ENCODE data around the gene BLACAT1. TPM values are rescaled to one million over a fixed set of nuclear protein-coding genes. Genes with fewer than 3 reads are reported as not detected.
A peak's percentile ranks its signal among the peaks of the same experiment; 100 is the strongest.
"Not testable (repeated sequence)": the region's sequence is repeated elsewhere in the genome, so short reads cannot be mapped to it uniquely, and the experiment has no call there.

BLACAT1 gene
- total RNA-seq, 1 experiment from 2014 or later: 13.5 TPM

DNA sequence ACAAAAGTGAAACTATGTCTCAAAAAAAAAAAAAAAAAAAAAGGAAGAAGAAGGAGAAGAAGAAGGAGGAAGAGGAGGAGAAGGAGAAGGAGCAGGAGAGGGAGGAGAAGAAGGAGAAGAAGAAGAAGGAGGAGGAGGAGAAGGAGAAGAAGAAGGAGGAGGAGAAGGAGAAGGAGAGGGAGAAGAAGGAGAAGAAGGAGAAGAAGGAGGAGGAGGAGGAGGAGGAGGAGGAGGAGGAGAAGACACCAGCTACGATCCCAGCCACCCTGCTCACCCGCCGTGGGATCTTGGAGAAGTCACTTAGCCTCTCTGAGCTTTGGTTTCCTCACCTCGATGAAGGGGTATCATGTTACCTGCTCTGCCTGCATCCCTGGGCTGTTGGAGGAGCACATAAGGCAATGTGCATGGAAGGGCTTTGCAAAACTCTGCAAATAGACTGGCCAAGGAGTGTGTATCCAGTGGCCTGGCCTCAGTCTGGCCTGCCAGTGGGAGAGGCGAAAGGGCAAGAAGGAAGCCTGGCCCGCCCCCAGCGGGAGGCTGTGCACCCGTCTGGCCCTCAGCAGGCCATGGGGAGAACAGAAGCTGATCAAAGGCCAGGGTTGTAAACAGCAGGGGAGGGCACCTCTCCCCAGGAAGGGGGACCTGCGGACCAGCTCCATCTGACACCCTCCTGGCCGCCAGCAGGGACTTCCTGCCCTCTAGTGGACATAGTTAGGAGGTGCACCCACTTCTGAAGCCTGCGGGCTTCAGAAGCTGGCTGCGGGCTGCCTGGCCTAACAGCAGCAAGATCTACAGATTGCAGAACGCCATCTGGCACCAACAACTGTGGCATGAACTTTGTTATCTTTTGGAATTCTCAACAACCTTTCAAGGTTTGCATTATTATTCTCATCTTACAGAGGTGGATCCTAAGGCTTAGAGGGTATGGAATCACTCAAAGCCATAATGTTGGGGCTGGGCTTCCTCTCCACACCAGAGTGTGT, 29.4 kb upstream of the BLACAT1 start:
- POLR2A ChIA-PET (ENCODE audit: unreplicated experiment): no interaction called here
- Histone ChIP-seq H3K79me2 (ENCODE audit: low read depth) (no peaks in the 10 kb centered on the region), H3K4me1 (replicated peaks; ENCODE audit: insufficient read depth) (no peaks in the 10 kb centered on the region), H3K9me2 (ENCODE audit: insufficient read depth) (no peaks in the 10 kb centered on the region), H3K4me3 (no peak overlapping the region), H3K9me3 (ENCODE audit: insufficient read depth, low read depth) (no peaks in the 10 kb centered on the region), H2AFZ (no peak overlapping the region), H3K4me2 (no peak overlapping the region), H3K27ac (no peak overlapping the region), H4K20me1 (ENCODE audit: insufficient read depth) (no peaks in the 10 kb centered on the region), H3F3A (ENCODE audit: insufficient read depth, low read depth) (no peaks in the 10 kb centered on the region), H3K36me3 (ENCODE audit: low read depth) (no peaks in the 10 kb centered on the region), H3K27me3 (ENCODE audit: insufficient read depth, low read depth) (no peaks in the 10 kb centered on the region)
- CTCF ChIA-PET: interaction anchor here (0.7 to 2.4 kb wide), 20 partner anchors 27 to 1321 kb away, joined by 3 to 24 read pairs (median 5); no protein-coding TSS in a partner anchor
- peak; percentile 73 to 74 for DNase-seq
- intact Hi-C loops (cut with micrococcal nuclease; ENCODE audit: unreplicated experiment): loop anchor here (1.0 kb wide), 4 partner anchors 62 to 212 kb away; no protein-coding TSS in a partner anchor
- no TSS peak for BruUV-seq (replicated peaks)
- TF ChIP-seq EZH2 (IDR thresholded peaks at IDR 0.05; ENCODE audit: low read depth): no peak
- TF ChIP-seq CTCF (conservative IDR thresholded peaks at IDR 0.05): peak; percentile 97

- ChIA-PET POLR2A (ENCODE audit: unreplicated experiment) (no interaction called here), CTCF (interaction anchor here (0.8 kb wide), 1 partner anchor 42 kb away, joined by 3 read pairs; no protein-coding TSS in a partner anchor)
- intact Hi-C loops (cut with micrococcal nuclease; ENCODE audit: unreplicated experiment): no loop called here
- Histone ChIP-seq H3K4me2 (no peak overlapping the region), H3K4me1 (replicated peaks; ENCODE audit: insufficient read depth) (peaks cover 4% of the 10 kb centered on the region), H3K79me2 (ENCODE audit: low read depth) (no peaks in the 10 kb centered on the region), H3K4me3 (no peak overlapping the region), H2AFZ (no peak overlapping the region), H3K36me3 (ENCODE audit: low read depth) (no peaks in the 10 kb centered on the region), H4K20me1 (ENCODE audit: insufficient read depth) (no peaks in the 10 kb centered on the region), H3K27ac (no peak overlapping the region), H3K9me3 (ENCODE audit: insufficient read depth, low read depth) (no peaks in the 10 kb centered on the region), H3F3A (ENCODE audit: insufficient read depth, low read depth) (peaks cover 4% of the 10 kb centered on the region), H3K27me3 (ENCODE audit: insufficient read depth, low read depth) (no peaks in the 10 kb centered on the region), H3K9me2 (ENCODE audit: insufficient read depth) (no peaks in the 10 kb centered on the region)
- DNase-seq: no peak
- BruUV-seq (replicated peaks): no TSS peak
- TF ChIP-seq CTCF (conservative IDR thresholded peaks at IDR 0.05) (no peak), EZH2 (IDR thresholded peaks at IDR 0.05; ENCODE audit: low read depth) (no peak)
These were observed 27.5 kb upstream of the BLACAT1 start for GRCh38 chr1:205483372-205483771.

- intact Hi-C loops (cut with micrococcal nuclease; ENCODE audit: unreplicated experiment); H4K20me1 ChIP-seq (ENCODE audit: insufficient read depth); H3K4me3 ChIP-seq; H3K79me2 ChIP-seq (ENCODE audit: low read depth); H3K36me3 ChIP-seq (ENCODE audit: low read depth); H3K9me2 ChIP-seq (ENCODE audit: insufficient read depth); H3K27me3 ChIP-seq (ENCODE audit: insufficient read depth, low read depth); DNase-seq; BruUV-seq (replicated peaks); H3K27ac ChIP-seq; H3K4me2 ChIP-seq; H3K4me1 ChIP-seq (replicated peaks; ENCODE audit: insufficient read depth); H3F3A ChIP-seq (ENCODE audit: insufficient read depth, low read depth); H2AFZ ChIP-seq; H3K9me3 ChIP-seq (ENCODE audit: insufficient read depth, low read depth): not testable (repeated sequence)
- ChIA-PET CTCF (interaction anchor here (0.8 kb wide), 1 partner anchor 43 kb away, joined by 3 read pairs; no protein-coding TSS in a partner anchor), POLR2A (ENCODE audit: unreplicated experiment) (interaction anchor here (0.5 kb wide), 1 partner anchor 87 kb away, joined by 3 read pairs; no protein-coding TSS in a partner anchor)
These were observed 26.7 kb upstream of the BLACAT1 start for GRCh38 chr1:205482587-205482986.
